ENCODE data around the gene NUFIP2.

DNA sequence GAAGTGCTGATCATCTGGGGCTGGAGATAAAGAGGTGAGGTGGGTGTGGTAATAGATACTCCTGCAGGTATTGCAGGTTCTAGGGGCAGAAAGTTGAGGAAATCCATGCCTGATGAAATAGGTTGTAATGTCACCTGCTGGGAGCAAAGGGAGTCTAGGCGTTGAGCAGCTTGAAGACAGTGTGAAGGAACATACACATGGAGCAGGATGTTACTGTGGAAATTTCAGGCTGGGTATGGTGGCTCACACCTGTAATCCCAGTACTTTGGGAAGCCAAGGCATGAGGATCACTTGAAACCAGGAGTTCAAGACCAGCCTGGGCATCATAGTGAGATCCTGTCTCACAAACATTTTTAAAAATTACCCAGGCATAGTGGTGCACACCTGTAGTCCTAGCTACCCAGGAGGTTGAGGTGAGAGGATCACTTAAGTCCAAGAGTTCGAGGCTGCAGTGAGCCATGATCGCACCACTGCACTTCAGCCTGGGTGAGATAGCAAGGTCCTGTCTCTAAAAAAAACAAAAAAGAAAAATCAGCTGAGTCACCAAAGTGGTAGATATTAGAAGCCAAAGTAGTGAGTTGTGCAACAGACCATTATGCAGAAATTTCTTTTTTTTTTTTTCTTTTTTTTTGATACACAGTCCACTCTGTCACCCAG is 56.3 kb downstream of the NUFIP2 start:
- TF ChIP-seq, protein P1, sequence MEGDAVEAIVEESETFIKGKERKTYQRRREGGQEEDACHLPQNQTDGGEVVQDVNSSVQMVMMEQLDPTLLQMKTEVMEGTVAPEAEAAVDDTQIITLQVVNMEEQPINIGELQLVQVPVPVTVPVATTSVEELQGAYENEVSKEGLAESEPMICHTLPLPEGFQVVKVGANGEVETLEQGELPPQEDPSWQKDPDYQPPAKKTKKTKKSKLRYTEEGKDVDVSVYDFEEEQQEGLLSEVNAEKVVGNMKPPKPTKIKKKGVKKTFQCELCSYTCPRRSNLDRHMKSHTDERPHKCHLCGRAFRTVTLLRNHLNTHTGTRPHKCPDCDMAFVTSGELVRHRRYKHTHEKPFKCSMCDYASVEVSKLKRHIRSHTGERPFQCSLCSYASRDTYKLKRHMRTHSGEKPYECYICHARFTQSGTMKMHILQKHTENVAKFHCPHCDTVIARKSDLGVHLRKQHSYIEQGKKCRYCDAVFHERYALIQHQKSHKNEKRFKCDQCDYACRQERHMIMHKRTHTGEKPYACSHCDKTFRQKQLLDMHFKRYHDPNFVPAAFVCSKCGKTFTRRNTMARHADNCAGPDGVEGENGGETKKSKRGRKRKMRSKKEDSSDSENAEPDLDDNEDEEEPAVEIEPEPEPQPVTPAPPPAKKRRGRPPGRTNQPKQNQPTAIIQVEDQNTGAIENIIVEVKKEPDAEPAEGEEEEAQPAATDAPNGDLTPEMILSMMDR (IDR thresholded peaks at IDR 0.05), result no peak
- TF ChIP-seq REST (IDR thresholded peaks at IDR 0.05; ENCODE audit: insufficient read depth in 1 of 2, low read depth in 2 of 2, low read length in 1 of 2) (no peak), POLR2AphosphoS5 (IDR thresholded peaks at IDR 0.05; ENCODE audit: low read depth, low read length) (no peak), SIN3A (IDR thresholded peaks at IDR 0.05; ENCODE audit: borderline replicate concordance, insufficient read depth, low read depth, low read length) (no peak)

Measured in Panc1 (cell line).